Ramos (cell line): ENCODE results near the gene PRR23E.

Source experiments
- in situ Hi-C: fragments of 300-500 bp; cut with MboI; formaldehyde crosslinking; loops from one replicate; pipeline ENCODE4 v1.14.3; 2022; ENCODE audit warnings: low sequenced_read_pairs; ENCODE audit not compliant: unreplicated experiment

The PRR23E gene

DNA sequence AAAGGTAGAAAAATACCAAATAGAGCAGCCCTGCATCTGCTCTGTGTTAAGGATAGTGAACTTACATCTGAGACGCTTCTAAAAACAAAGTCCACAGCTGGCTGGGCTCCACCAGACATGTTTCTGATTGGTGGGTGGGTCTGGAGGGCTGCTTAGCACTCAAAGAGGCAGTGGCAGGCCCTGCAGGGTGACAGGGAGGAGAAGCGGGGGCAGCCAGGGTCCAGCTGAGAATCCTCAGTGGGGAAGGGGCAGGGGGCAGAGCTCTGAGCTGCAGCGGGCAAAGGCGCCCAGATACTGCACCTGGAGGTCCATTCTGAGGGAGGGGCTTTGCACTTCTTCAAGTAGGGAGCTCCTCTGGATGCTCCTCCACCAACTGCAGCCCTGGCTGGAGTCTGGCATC, 28.1 kb downstream of the PRR23E start:
- in situ Hi-C loops: no loop called here

DNA sequence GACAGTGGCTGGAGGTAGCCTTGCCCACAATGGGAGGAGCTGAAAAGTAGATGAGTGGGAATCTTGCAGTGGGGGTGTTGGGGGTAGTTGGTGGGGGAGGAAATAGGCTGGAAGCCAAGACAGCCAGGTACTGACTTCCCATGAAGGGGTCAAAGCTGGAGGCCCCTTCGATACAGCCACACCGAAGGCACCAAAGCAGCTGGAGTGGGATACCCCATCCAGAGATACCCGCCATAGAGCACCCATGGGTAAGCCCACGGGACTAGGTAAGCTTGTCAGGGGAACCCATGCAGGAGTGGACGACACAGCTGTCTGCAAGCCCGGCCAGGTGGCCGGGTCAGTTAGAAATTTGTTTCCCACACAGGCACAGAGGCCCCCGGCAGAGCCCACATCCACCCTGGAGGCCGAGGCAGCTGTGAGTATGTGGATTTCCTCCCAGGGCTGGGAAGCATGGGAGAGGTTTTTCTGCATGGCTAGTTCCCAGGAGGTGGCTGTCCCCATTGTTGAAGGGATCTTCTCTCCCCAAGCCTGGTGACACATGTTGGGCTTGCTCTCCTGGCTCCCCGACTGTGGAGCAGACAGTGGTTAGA, 28.6 kb downstream of the PRR23E start:
- in situ Hi-C loops: no loop called here

DNA sequence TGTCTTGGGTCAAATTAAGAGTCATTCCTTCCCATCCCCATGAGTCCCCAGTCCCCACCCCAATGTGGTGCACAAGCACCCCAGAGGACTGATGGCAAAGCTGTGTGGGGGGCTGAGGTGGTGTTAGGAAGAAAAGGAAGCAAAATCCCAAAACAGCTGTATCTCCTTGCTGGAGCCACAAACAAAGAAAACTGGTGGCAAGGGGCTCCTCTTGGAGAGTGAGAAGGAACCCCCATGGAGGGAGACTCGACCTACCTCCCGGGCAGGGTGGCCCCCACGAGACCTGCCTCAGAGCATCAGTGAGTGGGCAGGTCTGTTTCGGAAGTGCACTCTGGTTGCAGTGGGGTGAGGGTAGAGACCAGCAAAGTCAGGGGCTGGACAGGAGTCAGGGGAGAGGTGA, 29.2 kb downstream of the PRR23E start:
- in situ Hi-C loops: no loop called here

DNA sequence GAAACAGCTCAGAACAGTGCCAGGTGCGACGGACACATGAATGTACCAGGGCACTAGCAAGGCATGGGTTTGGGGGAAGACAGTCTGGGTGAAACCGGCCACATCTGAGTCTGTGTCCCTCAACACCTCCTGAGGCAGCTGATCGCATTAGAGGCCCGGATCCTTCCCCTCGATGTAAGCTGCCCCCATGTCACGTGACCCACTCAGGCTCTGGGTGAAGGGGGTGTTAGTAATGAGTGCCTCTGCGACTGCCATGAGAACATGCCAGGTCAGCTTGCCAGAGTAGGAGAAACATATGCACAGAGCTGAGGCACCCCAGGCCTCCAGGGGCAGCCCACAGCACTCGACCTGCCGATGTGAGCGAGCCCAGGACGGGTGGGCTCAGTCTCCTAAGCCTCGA, 29.7 kb downstream of the PRR23E start:
- in situ Hi-C loops: no loop called here

DNA sequence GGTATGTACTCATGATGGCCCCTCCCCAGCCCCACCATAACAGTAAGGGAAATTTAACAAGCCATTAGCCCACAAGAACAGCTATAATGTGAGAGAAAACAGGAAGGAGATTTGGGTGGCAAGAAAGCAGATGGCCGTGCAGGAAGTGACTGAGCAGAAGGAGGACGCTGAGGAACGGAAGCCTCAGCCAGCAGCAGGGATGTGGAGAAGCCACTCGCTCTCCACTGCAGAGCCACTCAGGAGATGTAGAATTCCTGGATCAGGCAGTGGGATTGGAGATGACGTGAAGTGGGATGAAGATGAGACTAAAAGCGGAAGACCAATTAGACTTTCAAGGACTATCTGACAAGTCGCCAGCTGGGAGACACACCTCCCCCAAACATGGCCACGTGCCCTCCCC, 31.2 kb downstream of the PRR23E start:
- in situ Hi-C loops: no loop called here

DNA sequence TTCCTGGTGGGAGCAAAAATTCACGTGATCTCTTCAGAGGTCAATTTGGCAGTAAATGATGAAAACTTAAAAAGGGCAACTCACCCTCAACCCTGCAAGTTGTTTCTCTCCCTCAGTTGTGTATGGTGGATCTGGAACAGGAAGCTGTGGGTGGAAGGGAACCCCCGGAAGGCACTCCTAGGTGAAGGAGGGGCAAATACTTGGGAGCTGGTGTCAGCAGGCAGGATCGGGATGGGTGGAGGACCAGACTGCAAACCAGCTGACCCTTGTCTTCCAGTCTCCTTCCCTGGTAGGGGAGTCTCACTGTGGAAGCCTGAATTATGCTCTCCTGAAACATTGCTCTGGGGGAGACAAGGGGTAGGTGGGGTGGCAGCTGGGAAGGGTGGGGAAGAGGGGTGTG, 33.5 kb downstream of the PRR23E start:
- in situ Hi-C loops: no loop called here

DNA sequence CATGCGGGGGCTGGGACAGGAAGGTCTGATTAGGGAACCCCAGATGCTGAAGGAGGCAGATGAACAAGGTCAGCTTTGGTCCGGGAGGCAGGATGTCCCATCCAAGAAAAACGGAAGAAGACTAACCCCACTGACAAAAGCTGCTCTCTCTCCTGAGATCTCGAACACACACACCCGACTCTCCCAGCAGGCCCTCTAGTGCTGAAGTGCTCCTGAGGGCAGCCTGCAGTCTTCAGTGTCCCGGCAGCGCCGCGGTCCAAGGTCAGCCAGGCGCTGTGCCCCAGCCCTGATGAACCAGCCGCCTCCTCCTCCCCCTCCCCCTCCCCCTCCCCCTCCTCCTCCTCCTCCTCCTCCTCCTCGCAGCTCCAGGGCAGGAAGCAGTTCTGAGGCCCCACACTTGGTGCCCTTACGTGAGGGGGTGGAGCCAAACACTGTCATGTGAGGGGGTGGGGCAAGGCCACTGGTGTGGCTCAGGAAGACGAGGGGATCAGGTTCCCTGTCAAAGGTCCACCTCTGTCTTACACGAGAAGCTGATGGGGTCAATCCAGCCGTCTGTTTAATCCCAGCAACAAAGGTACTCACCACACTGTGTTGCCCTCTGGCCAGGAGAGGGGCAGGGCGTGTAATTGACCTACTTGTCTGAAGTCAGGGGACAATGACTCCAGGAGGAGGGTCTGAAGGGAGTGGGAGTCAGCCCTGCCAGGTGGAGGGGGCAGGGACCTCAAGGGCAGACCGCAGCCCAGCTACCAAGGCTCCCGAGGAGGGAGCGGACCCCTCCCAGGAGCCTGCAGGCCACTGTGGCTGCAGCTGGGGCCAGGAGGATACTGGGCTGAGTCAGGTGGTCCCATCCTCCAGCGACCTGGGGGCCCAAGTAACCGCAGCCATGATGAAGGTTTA, 34.3 kb downstream of the PRR23E start:
- in situ Hi-C loops: no loop called here

DNA sequence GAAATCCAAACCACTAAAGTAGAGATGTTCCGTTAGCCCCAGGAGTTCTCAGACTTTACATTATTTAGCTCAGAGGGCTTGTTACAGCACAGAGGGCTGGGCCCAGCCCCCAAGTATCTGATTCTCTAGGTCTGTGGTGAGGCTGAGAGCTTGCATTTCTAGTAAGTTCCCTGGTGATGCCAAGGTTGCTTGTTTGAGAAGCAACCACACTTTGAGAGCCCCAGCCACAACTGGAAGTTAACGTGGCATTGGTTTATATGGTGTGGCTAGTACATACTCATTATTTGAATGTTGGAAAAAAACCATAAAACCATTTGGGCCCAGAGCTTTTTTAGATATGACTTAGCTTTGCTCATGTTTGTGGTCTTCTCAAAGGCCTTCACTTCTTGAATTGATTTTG, 35.9 kb downstream of the PRR23E start:
- in situ Hi-C loops: no loop called here

DNA sequence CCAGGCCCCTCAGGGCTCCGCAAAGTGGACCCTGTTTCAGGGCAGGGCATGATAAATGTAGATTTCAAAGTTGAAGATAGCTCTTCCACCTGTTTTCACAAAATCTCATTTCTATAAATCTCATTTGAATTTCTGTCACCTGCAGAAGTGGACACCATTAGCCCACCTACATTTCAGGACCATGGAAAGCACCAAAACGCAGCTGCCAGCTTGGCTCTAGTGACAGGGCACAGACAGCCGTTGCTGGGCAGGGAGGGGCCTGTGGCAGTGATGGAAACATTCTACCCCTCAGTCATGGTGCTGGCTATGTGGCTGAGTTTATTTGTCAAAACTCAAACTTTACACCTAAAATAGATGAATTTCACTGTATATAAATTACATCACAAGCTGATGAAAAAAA, 40.4 kb downstream of the PRR23E start:
- in situ Hi-C loops: no loop called here

DNA sequence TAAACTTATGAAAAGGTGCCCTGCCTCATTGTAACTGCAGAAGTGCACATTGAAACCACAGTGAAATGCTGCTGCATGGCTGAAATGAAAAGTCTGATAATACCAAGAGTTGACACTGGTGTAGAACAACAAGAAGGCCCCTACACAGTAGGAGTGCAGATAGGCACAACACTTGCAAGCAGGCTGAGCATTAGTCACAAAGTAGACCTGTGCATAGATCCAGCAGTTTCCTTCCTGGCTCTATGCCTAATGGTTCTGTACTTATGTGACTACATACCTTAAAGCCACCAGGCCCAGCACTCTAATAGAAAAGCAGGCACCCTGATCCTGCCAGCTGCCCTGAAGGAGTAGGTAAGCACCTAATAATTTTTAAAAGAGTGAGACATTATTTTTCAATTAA, 41.8 kb downstream of the PRR23E start:
- in situ Hi-C loops: no loop called here

DNA sequence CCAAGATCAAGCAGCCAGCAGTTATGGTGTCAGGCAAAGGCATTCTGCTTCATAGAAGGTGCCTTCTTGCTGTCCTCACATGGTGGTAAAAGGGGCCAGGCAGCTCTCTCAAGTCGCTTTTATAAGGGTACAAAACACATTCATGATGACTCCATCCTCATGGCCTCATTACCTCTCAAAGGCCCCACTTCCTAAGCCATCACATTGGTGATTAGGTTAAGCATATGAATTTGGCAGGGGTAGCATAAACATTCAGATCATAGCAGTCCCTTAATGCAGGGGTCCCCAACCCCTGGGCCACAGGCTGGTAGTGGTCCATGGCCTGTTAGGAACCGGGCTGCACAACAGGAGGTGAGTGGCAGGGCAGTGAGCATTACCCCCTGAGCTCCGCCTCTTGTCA, 42.8 kb downstream of the PRR23E start:
- in situ Hi-C loops: no loop called here

DNA sequence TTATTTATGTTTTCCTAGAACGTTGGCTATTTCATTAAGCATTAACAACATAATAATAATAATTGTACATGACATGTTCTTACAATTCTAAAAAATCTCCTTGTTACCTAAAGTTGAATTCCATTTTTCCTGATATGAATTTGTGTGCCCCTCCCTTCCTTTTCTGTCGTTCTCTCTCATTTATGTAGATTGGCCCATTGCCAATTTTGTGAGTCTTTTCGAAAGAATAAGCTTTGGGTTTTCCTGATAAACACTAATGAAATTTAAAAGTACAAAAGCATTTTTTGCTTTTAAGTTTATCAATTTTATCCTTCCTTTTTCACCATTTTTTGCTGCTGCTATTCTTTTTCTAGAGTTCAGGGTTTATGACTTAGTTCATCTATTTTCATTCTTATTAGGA, 44.9 kb downstream of the PRR23E start:
- in situ Hi-C loops: no loop called here

DNA sequence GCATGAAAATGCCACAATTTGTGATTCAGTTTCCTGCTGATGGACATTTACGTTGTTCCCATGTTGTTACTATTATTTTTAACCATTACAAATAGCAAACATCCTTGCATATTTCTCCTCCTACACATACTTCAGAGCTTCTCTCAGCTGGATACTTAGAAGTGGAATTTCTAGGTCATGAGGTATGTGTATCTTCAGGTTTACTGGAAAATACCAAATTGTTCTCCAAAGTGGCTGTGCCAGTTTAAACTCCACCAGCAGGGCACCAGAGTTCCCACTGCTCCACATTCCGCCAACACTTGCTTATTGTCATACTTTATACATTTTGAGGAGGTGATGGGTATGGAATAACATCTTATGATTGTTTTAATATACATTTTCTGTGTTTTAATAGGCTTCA, 45.7 kb downstream of the PRR23E start:
- in situ Hi-C loops: no loop called here

DNA sequence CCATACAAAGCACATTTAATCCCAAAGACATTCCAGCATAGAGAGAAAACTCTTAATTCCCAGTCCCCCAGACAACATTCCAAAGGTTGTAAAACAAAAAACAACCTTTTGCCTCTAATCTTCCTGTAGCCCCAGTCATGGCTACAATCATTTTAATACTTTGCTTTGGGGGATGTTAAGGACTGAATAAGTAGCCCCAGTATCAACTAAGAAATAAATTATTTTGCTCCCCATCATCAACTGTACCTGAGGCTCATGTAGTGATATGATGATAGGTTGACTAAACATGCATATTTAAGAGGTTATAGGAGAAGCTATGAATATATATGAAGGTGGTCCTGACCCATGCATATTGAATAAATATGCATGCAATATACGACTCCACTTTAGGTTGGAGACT, 54.4 kb downstream of the PRR23E start:
- in situ Hi-C loops: no loop called here
